ENCODE results near the gene KANK4.

DNA sequence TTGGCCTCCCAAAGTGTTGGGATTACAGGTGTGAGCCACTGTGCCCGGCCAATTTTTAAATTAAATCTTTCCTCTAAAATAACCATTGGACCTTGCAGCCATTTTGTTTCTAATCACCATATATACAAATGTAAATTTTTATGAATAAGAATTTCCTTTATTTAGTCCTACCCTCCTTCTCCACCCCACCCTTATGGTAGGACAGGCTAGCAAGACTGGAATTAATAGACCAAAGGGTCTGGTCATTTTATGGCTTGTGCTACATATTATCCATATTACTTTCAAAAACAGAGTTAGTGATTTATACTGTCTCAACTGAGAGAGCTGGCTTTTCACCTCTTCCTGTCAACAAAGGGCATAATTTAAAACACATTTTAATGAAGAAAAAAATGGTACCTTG is 98.1 kb downstream of the KANK4 start:
- TF ChIP-seq, protein P1, sequence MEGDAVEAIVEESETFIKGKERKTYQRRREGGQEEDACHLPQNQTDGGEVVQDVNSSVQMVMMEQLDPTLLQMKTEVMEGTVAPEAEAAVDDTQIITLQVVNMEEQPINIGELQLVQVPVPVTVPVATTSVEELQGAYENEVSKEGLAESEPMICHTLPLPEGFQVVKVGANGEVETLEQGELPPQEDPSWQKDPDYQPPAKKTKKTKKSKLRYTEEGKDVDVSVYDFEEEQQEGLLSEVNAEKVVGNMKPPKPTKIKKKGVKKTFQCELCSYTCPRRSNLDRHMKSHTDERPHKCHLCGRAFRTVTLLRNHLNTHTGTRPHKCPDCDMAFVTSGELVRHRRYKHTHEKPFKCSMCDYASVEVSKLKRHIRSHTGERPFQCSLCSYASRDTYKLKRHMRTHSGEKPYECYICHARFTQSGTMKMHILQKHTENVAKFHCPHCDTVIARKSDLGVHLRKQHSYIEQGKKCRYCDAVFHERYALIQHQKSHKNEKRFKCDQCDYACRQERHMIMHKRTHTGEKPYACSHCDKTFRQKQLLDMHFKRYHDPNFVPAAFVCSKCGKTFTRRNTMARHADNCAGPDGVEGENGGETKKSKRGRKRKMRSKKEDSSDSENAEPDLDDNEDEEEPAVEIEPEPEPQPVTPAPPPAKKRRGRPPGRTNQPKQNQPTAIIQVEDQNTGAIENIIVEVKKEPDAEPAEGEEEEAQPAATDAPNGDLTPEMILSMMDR (IDR thresholded peaks at IDR 0.05), result no peak
- no peak for TF ChIP-seq POLR2A (IDR thresholded peaks at IDR 0.05)
